SU-DHL-6 (cell line): ENCODE results near the gene PIK3C2G.

ENCODE experiments used
- H2AFZ ChIP-seq: fragments of 200-600 bp; sonication (generic); 2 replicates; pipeline ENCODE4 v1.6.1; 2014; ENCODE audit warnings: low read depth, mild to moderate bottlenecking, moderate library complexity, mixed read lengths, antibody characterized with exemption, low read length; ENCODE audit not compliant: severe bottlenecking
- H3F3A ChIP-seq: fragments of 200-600 bp; shearing (Covaris generic); 2 replicates; pipeline ENCODE4 v1.6.0; 2016; ENCODE audit warnings: antibody characterized with exemption, mild to moderate bottlenecking; ENCODE audit not compliant: insufficient read depth
- H3K27ac ChIP-seq: fragments of 200-600 bp; sonication (generic); 2 replicates; pipeline ENCODE4 v1.5.1; 2016; ENCODE audit warnings: low read depth, mild to moderate bottlenecking, low read length, moderate library complexity, mixed read lengths
- H3K27me3 ChIP-seq: fragments of 200-600 bp; sonication (generic), shearing (Covaris generic); 2 replicates; pipeline ENCODE4 v1.6.0; 2014; ENCODE audit warnings: mild to moderate bottlenecking, low read length
- H3K36me3 ChIP-seq: fragments of 200-600 bp; sonication (generic); 2 replicates; pipeline ENCODE4 v1.6.1; 2014; ENCODE audit warnings: mild to moderate bottlenecking, low read length, mixed read lengths
- H3K4me2 ChIP-seq: fragments of 300-600, 200-600 bp; shearing (Covaris generic), sonication (generic); 2 replicates; pipeline ENCODE4 v1.6.0; 2014; ENCODE audit warnings: low read length, low read depth, mild to moderate bottlenecking; ENCODE audit not compliant: poor library complexity, severe bottlenecking
- H3K4me3 ChIP-seq: fragments of 200-600 bp; sonication (generic); 2 replicates; pipeline ENCODE4 v1.5.1; 2014; ENCODE audit warnings: antibody characterized with exemption, low read length, mild to moderate bottlenecking, mixed read lengths; ENCODE audit not compliant: insufficient read depth, poor library complexity, severe bottlenecking
- H3K79me2 ChIP-seq: fragments of 200-600 bp; sonication (generic); 2 replicates; pipeline ENCODE4 v1.6.1; 2014; ENCODE audit warnings: mild to moderate bottlenecking, low read length, moderate library complexity; ENCODE audit not compliant: insufficient read depth
- H3K9ac ChIP-seq: fragments of 200-600 bp; sonication (generic); 2 replicates; pipeline ENCODE4 v1.7.0; 2014; ENCODE audit warnings: mild to moderate bottlenecking, low read length
- H3K9me2 ChIP-seq: fragments of 200-600 bp; sonication (generic); replicated peaks from 2 replicates; pipeline ENCODE4 v1.6.1; 2014; ENCODE audit warnings: low read length; ENCODE audit not compliant: insufficient read depth
- H3K9me3 ChIP-seq: fragments of 200-600 bp; sonication (generic); 2 replicates; pipeline ENCODE4 v1.6.1; 2014; ENCODE audit warnings: low read length, mixed read lengths; ENCODE audit not compliant: insufficient read depth
- H4K20me1 ChIP-seq: fragments of 200-600 bp; sonication (generic); 2 replicates; pipeline ENCODE4 v1.6.1; 2014; ENCODE audit warnings: low read depth, mild to moderate bottlenecking, antibody characterized with exemption, low read length, moderate library complexity, mixed read lengths
- EZH2phosphoT487 ChIP-seq: fragments of 200-600 bp; sonication (generic), shearing (Covaris generic); conservative IDR thresholded peaks from 2 replicates; pipeline ENCODE4 v1.6.1; 2018; ENCODE audit warnings: mild to moderate bottlenecking, antibody characterized with exemption, low read length, moderate library complexity, mixed read lengths
- TF ChIP-seq, protein P1 (sequence below): fragments of 200-600 bp; sonication (generic); IDR thresholded peaks from one replicate; pipeline ENCODE4 v1.5.1; 2017; ENCODE audit warnings: antibody characterized with exemption, mild to moderate bottlenecking, low read length, moderate library complexity; ENCODE audit not compliant: insufficient read depth, poor library complexity, severe bottlenecking

PIK3C2G gene

GRCh38 chr12:18580291-18580690 is 319.0 kb downstream of the PIK3C2G start:
- no peak overlapping the region for H3K27ac ChIP-seq
- no peaks in the 10 kb centered on the region for H3K79me2 ChIP-seq
- H4K20me1 ChIP-seq, result no peaks in the 10 kb centered on the region

GRCh38 chr12:18580706-18581105 is 319.4 kb downstream of the PIK3C2G start:
- H3K4me2 ChIP-seq, result no peak overlapping the region
- H3K9me3 ChIP-seq, result no peaks in the 10 kb centered on the region
- no peak overlapping the region for H3K4me3 ChIP-seq
- H4K20me1 ChIP-seq, result no peaks in the 10 kb centered on the region
- no peaks in the 10 kb centered on the region for H3K79me2 ChIP-seq
- H3K9ac ChIP-seq, result no peak overlapping the region
- H2AFZ ChIP-seq, result no peak overlapping the region
- no peaks in the 10 kb centered on the region for H3F3A ChIP-seq
- no peak overlapping the region for H3K27ac ChIP-seq
- H3K9me2 ChIP-seq, result no peaks in the 10 kb centered on the region
- H3K27me3 ChIP-seq, result no peaks in the 10 kb centered on the region
- no peaks in the 10 kb centered on the region for H3K36me3 ChIP-seq
- TF ChIP-seq, protein P1, sequence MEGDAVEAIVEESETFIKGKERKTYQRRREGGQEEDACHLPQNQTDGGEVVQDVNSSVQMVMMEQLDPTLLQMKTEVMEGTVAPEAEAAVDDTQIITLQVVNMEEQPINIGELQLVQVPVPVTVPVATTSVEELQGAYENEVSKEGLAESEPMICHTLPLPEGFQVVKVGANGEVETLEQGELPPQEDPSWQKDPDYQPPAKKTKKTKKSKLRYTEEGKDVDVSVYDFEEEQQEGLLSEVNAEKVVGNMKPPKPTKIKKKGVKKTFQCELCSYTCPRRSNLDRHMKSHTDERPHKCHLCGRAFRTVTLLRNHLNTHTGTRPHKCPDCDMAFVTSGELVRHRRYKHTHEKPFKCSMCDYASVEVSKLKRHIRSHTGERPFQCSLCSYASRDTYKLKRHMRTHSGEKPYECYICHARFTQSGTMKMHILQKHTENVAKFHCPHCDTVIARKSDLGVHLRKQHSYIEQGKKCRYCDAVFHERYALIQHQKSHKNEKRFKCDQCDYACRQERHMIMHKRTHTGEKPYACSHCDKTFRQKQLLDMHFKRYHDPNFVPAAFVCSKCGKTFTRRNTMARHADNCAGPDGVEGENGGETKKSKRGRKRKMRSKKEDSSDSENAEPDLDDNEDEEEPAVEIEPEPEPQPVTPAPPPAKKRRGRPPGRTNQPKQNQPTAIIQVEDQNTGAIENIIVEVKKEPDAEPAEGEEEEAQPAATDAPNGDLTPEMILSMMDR, result no peak
- TF ChIP-seq EZH2phosphoT487, result no peak

More at GRCh38 chr12:18580291-18580690, 319.0 kb downstream of the PIK3C2G start:
- H3K36me3 ChIP-seq, result no peaks in the 10 kb centered on the region
- no peak overlapping the region for H2AFZ ChIP-seq
- no peak for TF ChIP-seq EZH2phosphoT487
- TF ChIP-seq, protein P1, result no peak
- no peaks in the 10 kb centered on the region for H3K9me3 ChIP-seq
- no peaks in the 10 kb centered on the region for H3K9me2 ChIP-seq
- no peak overlapping the region for H3K4me3 ChIP-seq
- no peak overlapping the region for H3K9ac ChIP-seq
- no peaks in the 10 kb centered on the region for H3K27me3 ChIP-seq
- H3F3A ChIP-seq, result no peaks in the 10 kb centered on the region
- no peak overlapping the region for H3K4me2 ChIP-seq

DNA sequence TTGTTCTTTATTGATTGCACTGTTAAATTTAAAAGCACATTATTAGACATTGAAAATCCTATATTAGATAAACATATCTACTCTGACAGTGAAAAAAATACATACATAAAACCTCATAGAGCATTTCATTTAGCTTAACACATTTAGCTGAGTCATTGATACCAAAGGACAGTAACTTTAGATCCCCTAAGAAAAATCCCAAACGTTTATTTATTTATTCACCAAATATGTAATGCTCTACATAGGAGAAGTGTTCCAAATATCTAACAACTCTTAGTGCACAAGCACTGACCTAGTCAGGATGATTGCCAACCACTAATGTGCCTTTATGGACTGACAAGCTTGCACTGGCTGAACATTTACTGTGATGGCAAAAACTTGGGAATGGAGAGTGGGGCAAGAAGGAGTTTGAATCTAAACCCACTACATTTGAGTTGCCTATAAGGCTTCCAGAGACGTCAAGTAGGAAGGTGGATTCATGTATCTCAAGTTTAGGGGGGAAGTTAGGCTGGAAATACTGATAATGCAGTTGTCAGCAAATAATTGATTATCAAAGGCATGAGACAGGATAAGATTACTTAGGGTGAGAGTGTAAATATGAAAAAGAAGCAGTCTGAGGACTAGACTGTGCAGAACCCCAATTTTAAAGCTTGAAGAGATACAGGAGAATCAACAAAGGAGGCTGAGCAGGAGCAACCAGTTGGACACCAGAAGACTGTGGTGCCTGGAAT is 320.1 kb downstream of the PIK3C2G start:
- no peaks in the 10 kb centered on the region for H3K36me3 ChIP-seq
- no peak overlapping the region for H3K4me3 ChIP-seq
- no peaks in the 10 kb centered on the region for H3F3A ChIP-seq
- no peaks in the 10 kb centered on the region for H3K27me3 ChIP-seq
- no peaks in the 10 kb centered on the region for H3K79me2 ChIP-seq
- no peak overlapping the region for H2AFZ ChIP-seq
- TF ChIP-seq, protein P1, result no peak
- no peak for TF ChIP-seq EZH2phosphoT487
- H3K27ac ChIP-seq, result no peak overlapping the region
- no peak overlapping the region for H3K4me2 ChIP-seq
- no peaks in the 10 kb centered on the region for H3K9me2 ChIP-seq
- H3K9ac ChIP-seq, result no peak overlapping the region
- H3K9me3 ChIP-seq, result no peaks in the 10 kb centered on the region
- no peaks in the 10 kb centered on the region for H4K20me1 ChIP-seq
